A549 (cell line): ENCODE data around the gene CDH4.

Experiments used
- GATA3 ChIP-seq: IDR thresholded peaks from 2 replicates; pipeline ENCODE4 v1.6.1; 2012; ENCODE audit warnings: borderline replicate concordance
- JUN ChIP-seq, 2 experiments: fragments of >200 bp; sonication (Bioruptor Twin); formaldehyde crosslinking; IDR thresholded peaks; 2 replicates in 1 of 2; 3 replicates in 1 of 2; pipeline ENCODE4 v1.6.1; 2016 to 2017
- KDM1A ChIP-seq: fragments of 200-600 bp; sonication (generic); IDR thresholded peaks from 2 replicates; pipeline ENCODE4 v1.6.1; 2016; ENCODE audit warnings: low read depth, mild to moderate bottlenecking
- MYC ChIP-seq: IDR thresholded peaks from 2 replicates; pipeline ENCODE4 v1.6.1; 2012; ENCODE audit warnings: mild to moderate bottlenecking, inconsistent platforms, low read length, improper control_type of control experiment, borderline replicate concordance

GRCh38 chr20:61808447-61808846, 556.4 kb downstream of the CDH4 start:
- TF ChIP-seq MYC (no peak), KDM1A (no peak), JUN (IDR thresholded peaks at IDR 0.05) (no peak), GATA3 (no peak)
